Right kidney (tissue), 1 donor: ENCODE results near the gene ADSS2.

ENCODE experiments used
- DNase-seq: peaks from one replicate; pipeline ENCODE4 v3.0.0-alpha.2; 2016

Gene ADSS2

GRCh38 chr1:244447552-244447951 lies 4.2 kb downstream of the ADSS2 start:
- DNase-seq: no peak

GRCh38 chr1:244447024-244447423 lies 4.7 kb downstream of the ADSS2 start:
- DNase-seq: no peak

GRCh38 chr1:244445320-244446181 lies 6.2 kb downstream of the ADSS2 start:
- no peak for DNase-seq

GRCh38 chr1:244444854-244445253 lies 6.9 kb downstream of the ADSS2 start:
- DNase-seq: no peak

GRCh38 chr1:244442850-244443249 lies 8.9 kb downstream of the ADSS2 start:
- no peak for DNase-seq

GRCh38 chr1:244439391-244440032 lies 12.2 kb downstream of the ADSS2 start:
- DNase-seq: no peak

GRCh38 chr1:244437086-244437468 lies 14.6 kb downstream of the ADSS2 start:
- no peak for DNase-seq

GRCh38 chr1:244436336-244437085 lies 15.2 kb downstream of the ADSS2 start:
- DNase-seq: no peak

- no peak for DNase-seq
Measured at GRCh38 chr1:244435562-244436205, 16.0 kb downstream of the ADSS2 start.

- DNase-seq: no peak
Measured at GRCh38 chr1:244431166-244431565, 20.5 kb downstream of the ADSS2 start.

- no peak for DNase-seq
Measured at GRCh38 chr1:244429818-244430217, 21.9 kb downstream of the ADSS2 start.

- no peak for DNase-seq
Measured at GRCh38 chr1:244427647-244428046, 24.1 kb downstream of the ADSS2 start.

GRCh38 chr1:244424649-244425334 lies 26.9 kb downstream of the ADSS2 start:
- DNase-seq: no peak

- DNase-seq: no peak
Measured at GRCh38 chr1:244422174-244422573, 29.5 kb downstream of the ADSS2 start.

- DNase-seq: no peak
Measured at GRCh38 chr1:244419024-244419423, 32.7 kb downstream of the ADSS2 start.

GRCh38 chr1:244414543-244414942 lies 37.2 kb downstream of the ADSS2 start:
- DNase-seq: no peak

GRCh38 chr1:244413736-244414135 lies 38.0 kb downstream of the ADSS2 start:
- DNase-seq: no peak

GRCh38 chr1:244412176-244412575 lies 39.5 kb downstream of the ADSS2 start:
- no peak for DNase-seq

- DNase-seq: no peak
Measured at GRCh38 chr1:244409701-244410100, 42.0 kb downstream of the ADSS2 start.

- no peak for DNase-seq
Measured at GRCh38 chr1:244406337-244406736, 45.4 kb downstream of the ADSS2 start.

- no peak for DNase-seq
Measured at GRCh38 chr1:244405856-244406255, 45.9 kb downstream of the ADSS2 start.

- DNase-seq: no peak
Measured at GRCh38 chr1:244403431-244403830, 48.3 kb downstream of the ADSS2 start.
